ENCODE measurements around the gene TRIOBP.

The TRIOBP gene

GRCh38 chr22:37726241-37726887 is 29.5 kb downstream of the TRIOBP start:
- DNase-seq (ENCODE audit: low read depth, low spot score), result no peak

DNA sequence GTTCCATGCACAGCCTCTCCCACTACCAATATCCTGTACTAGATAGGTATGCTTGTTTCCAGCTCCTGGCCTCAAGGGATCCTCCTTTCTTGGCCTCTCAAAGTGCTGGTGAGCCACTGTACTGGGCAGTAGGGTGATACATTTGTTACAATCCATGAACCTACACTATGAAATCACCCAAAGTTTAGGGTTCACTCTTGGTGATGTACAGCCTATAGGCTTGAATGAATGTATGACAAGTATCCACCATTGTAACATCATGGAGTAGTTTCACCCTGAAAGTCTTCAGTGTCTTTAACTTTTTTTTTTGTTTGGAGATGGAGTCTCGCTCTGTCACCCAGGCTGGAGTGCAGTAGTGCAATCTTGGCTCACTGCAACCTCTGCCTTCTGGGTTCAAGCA is 31.8 kb downstream of the TRIOBP start:
- no peak for DNase-seq (ENCODE audit: low read depth, low spot score)

GRCh38 chr22:37731804-37732471 is 35.1 kb downstream of the TRIOBP start:
- no peak for DNase-seq (ENCODE audit: low read depth, low spot score)

DNA sequence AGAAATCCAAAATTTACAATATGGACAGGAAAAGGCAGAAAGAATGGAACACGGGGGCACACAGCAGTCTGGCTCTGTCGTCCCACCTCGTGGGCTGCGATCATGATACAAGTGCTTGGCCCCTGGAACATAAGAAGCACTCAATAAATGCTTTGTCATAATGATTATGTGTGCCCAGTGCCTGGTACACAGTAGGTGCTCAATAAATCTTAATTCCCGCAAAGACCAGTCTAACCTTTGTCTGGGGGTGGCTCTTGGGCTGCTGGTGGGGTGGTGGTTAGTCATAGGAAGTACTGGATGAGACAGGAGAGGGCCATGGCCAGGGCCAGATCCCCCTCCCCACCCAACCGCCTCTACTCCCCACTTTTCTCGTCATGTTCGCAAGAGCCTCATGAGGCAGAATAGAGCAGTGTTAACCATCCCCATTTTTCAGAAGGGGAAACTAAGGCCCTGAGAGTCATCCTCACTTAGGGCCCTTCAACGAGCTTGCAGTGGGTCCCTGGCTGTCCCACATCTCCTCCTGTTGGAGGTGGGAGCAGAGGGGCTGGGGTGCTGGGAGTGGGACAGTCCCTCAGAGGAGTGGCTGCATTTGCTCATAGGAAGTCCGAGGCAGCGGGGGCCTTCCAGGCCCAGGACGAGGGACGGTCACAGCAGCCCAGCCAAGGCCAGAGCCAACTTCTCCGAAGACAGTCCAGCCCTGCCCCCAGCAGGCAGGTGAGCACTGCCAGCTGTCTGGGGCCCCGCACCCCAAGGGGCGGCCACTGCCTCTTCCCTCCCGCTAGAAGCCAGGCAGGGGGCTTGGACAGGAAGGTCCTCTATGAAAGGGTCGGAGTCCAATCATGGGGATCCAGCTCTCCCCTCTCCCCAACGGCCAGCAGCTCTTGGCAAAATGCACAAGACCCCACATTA is 36.1 kb downstream of the TRIOBP start:
- no peak for DNase-seq (ENCODE audit: low read depth, low spot score)

DNA sequence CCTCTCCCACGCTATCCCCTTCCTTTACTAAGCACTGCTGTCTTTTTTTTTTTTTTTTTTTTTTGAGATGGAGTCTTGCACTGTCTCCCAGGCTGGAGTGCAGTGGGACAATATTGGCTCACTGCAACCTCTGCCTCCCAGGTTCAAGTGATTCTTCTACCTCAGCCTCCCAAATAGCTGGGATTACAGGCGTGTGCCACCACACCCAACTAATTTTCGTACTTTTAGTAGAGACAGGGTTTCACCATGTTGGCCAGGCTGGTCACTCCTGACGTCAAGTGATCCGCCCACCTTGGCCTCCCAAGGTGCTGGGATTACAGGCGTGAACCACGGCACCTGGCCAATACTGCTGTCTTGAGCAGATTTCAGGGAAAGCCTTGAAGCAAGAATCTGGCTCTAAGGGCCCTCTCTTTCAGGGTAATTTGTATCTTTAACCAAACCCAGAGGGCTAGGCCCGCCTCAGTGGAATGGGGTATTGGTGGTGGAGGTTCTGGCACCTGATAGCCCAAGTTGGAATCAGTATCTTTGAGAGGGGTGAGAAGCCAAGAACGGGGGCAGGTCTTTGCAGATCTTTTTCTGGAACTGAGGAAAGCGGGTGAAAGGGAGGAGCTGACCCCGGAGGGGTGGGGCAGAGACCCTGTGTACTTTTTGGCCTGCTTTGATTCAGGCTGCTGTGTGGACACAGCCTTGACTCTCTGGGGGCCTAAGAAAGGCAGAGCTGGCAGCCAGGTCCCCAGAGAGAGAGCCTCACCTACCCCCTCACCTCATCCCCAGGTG is 37.0 kb downstream of the TRIOBP start:
- no peak for DNase-seq (ENCODE audit: low read depth, low spot score)

DNA sequence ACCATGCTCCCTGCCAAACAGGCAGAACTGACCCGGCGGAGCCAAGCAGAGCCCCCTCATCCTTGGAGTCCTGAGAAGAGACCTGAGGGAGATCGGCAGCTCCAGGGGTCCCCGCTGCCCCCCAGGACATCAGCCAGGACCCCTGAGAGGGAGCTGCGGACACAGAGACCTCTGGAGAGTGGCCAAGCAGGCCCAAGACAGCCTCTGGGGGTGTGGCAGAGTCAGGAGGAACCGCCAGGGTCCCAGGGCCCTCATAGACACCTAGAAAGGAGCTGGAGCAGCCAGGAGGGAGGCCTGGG is 37.5 kb downstream of the TRIOBP start:
- DNase-seq (ENCODE audit: low read depth, low spot score), result no peak

GRCh38 chr22:37734964-37735451 is 38.2 kb downstream of the TRIOBP start:
- no peak for DNase-seq (ENCODE audit: low read depth, low spot score)

GRCh38 chr22:37739035-37739434 is 42.2 kb downstream of the TRIOBP start:
- no peak for DNase-seq (ENCODE audit: low read depth, low spot score)

DNA sequence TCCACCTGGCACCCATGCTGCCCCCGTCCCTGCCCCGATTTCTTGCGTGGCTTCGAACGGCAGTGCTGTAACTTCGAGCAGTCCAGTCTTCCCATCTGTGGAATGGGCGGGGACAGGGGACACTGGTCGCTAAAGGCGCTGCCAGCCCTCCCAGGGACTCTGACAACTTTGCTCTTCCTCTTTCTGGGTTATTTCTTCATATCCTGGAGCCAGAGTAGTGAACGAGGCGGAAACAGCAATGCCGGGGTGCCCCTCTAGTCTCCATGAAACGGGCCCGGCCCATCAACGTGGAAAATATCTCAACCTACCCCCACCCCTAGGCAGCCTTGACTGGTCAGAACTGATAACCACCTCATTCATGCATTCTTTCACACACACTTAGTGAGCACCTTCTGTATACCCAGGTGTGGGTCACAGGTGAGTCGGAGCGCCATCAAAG is 42.8 kb downstream of the TRIOBP start:
- DNase-seq (ENCODE audit: low read depth, low spot score), result no peak

DNA sequence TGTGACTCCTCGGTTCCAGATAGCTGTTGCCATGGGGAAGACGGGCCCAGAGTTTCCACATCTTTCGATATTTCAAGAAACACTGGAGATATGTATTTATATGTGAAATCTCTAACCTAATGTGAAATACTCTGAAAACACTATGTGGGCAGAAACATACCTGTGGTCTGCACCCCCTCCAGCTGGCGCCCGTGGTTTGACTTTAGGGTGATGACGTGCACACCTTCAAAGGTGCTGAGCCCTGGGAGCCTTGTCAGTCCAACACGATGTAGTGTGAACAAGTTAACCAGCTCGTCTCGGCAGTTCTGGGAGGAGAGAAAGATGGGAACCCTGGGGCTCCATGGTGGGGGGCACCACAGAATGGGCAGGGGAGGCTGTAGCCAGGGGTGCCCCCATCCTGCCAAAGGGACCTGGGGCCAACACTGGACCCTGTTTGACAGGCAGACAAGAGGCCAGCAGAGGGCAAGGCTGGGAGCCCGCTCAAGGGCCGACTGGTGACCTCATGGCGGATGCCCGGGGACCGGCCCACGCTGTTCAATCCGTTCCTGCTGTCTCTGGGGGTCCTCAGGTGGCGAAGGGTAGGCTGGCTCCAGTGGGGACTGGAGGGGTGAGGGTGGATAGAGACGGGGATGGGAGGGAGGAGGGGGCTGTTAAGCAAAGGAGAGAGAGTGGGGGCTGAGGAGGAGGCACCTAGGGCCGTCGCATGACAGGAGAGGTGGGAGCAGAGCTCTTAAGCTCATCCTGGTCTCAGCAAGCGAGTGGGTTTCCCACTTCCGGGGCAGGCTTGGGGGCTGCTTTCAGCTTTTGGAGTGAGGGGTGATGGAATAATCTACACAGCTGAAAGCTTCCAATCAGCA is 43.8 kb downstream of the TRIOBP start:
- no peak for DNase-seq (ENCODE audit: low read depth, low spot score)

DNA sequence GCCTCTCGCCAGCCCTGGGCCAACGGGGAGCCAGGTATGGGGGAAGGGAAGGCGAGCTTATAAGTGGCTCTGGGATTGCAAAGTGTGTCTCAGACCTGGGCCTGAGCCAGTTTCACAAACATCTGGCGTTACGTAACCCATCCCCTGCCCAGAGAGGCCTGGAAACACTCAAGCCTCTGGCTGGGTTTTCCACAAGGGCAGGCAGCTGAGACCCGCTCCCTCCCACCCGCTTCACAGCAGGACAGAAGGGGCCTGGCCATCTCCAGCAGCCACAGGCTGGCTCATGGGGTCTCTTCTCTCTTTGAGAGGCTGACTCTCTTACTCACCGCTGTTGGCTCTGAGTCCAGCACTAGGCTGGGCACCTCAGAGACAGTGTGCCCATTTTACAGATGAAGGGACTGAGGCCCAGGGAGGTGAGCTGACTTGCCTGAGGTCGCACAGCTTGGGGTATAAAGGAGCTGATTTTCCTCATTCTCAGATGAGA is 44.5 kb downstream of the TRIOBP start:
- peak; percentile 98 for DNase-seq (ENCODE audit: low read depth, low spot score)

- DNase-seq (ENCODE audit: low read depth, low spot score), result peak; percentile 67
These were observed 45.7 kb downstream of the TRIOBP start for GRCh38 chr22:37742376-37743171.

DNA sequence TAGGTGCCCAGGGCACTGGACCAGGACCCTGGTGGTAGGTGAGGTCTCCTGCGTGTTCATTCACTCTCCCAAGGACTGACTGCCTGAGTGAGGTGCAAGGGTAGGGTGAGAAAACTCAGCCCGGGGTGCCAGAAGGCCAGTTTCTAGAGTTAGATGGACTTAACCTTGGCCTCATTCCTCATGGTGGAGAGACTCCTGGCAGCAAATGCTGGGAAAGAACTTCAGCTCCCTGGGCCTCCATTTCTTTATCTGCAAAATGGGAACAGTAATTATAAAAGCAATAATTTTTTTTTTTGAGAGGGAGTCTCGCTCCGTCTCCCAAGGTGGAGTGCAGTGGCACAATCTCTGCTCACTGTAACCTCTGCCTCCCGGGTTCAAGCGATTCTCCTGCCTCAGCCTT is 47.7 kb downstream of the TRIOBP start:
- no peak for DNase-seq (ENCODE audit: low read depth, low spot score)

GRCh38 chr22:37745548-37746365 is 48.9 kb downstream of the TRIOBP start:
- peak; percentile 58 for DNase-seq (ENCODE audit: low read depth, low spot score)

DNA sequence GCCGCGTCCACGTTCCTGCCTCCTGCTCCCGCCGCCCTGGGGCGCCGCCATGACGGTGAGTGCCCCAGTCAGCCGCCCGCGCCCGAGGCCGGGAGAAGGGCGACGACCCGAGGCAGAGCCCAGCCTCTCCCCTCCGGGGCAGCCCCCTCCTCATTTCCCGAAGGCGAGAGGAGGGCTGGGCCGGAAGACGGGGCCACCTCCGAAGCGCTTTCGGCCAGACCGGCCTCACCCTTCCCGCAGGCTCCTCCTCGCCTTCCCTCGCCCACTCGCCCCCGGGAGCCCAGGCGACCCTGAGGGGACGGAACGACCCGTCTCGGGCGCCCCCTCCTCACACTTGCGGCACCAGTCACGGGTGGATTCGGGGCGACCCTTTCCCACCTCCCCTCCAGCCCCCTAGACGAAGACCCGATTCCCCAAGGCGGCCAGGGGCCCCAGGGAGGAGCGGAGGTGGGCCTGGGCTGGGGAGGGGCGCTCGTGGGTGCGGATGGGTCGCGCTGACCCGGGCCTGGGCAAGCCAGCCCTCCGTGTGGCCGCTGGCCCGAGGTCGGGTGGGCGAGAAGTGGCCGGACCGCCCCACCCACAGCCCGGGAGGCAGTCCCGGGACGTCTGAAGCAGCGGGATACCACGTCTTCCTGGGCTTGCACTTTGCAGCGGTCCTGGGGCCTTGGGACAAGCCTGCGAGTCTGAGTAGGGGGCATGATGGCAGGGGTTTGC is 49.7 kb downstream of the TRIOBP start:
- DNase-seq (ENCODE audit: low read depth, low spot score), result no peak

GRCh38 chr22:37747080-37747714 is 50.3 kb downstream of the TRIOBP start:
- no peak for DNase-seq (ENCODE audit: low read depth, low spot score)

GRCh38 chr22:37747715-37748100 is 50.9 kb downstream of the TRIOBP start:
- DNase-seq (ENCODE audit: low read depth, low spot score), result no peak

- DNase-seq (ENCODE audit: low read depth, low spot score), result no peak
These were observed 51.8 kb downstream of the TRIOBP start for GRCh38 chr22:37748659-37749058.
